HG02588 (cell line): ENCODE measurements around the gene C1orf53.
A peak's percentile ranks its signal among the peaks of the same experiment; 100 is the strongest.
"Not testable (repeated sequence)": the region's sequence is repeated elsewhere in the genome, so short reads cannot be mapped to it uniquely, and the experiment has no call there.

Experiments
- ATAC-seq: cut with Tn5 transposase; IDR thresholded peaks from one replicate; pipeline ENCODE4 v1.9.1; 2021; ENCODE audit warnings: mild to moderate bottlenecking, moderate library complexity; ENCODE audit not compliant: unreplicated experiment

C1orf53 gene

GRCh38 chr1:197902454-197903195 is at the start of gene C1orf53:
Gene C1orf53 (plus strand): TSS chr1:197902630. CDS start chr1:197902650, 20 bp downstream.
- peak; percentile 96 for ATAC-seq

GRCh38 chr1:197855751-197856150 is 46.7 kb upstream of the C1orf53 start:
- not testable (repeated sequence) for ATAC-seq

DNA sequence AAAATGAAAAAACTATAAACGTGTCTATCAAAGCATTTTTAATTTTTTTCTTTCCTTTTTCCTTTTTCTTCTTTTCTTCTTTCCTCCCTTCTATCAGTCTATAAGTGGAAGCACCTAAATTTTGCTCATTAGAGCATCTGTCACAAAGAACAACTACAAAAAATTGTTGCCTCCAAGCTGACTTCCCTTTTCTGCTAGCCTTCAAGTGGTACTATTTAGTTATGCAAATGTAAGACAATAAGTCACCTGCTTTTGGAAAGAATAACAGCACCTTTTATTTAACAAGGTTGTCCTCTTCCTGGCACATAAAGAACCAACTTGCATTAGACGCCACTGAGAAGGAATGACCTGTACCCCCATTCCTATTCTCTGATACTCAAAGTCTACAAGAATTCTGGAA is 45.0 kb upstream of the C1orf53 start:
- no peak for ATAC-seq

- no peak for ATAC-seq
Measured at GRCh38 chr1:197859024-197859423, 43.4 kb upstream of the C1orf53 start.

DNA sequence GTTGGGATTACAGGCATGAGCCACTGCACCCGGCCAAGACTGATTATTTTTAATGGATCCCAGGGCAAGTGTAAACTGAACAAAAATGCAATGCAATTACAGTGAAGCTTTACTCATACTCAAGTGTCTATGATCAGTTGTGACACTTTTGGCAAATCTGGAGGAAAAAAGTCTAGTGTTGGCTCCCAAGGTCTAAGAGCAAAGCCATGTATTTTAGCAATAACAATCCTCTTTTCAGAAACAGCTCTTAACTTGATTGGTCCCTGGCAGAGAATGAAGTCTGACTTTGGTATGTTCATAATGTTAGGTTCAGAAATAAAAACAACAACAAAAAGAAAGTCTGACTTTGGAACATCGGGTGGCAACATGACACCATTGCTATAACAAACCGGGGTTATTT is 40.2 kb upstream of the C1orf53 start:
- ATAC-seq: no peak

GRCh38 chr1:197862671-197863070 is 39.8 kb upstream of the C1orf53 start:
- ATAC-seq: no peak

GRCh38 chr1:197865809-197866208 is 36.6 kb upstream of the C1orf53 start:
- ATAC-seq: no peak

DNA sequence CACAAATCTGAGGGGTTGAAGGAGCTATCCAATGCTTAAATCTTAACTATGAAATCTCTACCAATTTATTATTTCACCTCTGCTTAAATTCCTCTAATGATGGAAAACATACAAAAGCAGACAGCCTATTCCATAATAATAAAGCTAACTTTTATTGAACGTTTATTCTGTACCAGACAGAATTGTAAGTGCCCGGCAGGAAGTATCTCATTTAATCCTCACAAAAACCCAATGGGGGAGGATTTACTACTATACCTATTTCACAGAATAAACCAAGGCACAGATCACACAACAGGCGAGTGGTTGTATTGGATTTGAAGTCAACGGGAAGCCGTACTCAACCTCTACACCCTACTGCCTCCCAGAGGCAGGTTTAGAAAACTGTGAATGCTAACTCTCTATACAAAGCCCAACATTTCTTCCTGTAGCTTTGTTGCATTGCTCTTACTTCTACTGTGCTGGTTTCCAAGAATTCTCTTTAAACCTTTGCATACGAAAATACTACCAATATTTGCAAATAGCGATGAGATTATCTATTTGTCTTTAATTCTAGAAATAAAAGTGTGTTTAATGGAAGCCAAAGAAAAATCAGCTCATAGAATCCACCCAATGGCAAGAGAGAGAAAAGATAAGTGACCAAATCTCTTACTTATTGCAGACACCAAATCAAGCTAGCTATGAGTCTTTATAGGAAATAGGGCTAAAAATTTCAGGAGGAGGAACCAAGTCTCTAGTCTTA is 33.5 kb upstream of the C1orf53 start:
- ATAC-seq: peak; percentile 92

- ATAC-seq: no peak
Measured at GRCh38 chr1:197869490-197870077, 32.8 kb upstream of the C1orf53 start.

GRCh38 chr1:197876894-197877293 is 25.5 kb upstream of the C1orf53 start:
- ATAC-seq: no peak

DNA sequence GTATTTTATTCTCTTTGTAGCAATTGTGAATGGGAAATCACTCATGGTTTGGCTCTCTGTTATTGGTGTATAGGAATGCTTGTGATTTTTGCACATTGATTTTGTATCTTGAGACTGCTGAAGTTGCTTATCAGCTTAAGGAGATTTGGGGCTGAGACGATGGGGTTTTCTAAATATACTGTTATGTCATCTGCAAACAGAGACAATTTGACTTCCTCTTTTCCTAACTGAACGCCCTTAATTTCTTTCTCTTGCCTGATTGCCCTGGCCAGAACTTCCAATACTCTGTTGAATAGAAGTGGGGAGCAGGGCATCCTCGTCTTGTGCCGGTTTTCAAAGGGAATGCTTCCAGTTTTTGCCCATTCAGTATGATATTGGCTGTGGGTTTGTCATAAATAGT is 22.0 kb upstream of the C1orf53 start:
- not testable (repeated sequence) for ATAC-seq

- not testable (repeated sequence) for ATAC-seq
Measured at GRCh38 chr1:197882241-197882640, 20.2 kb upstream of the C1orf53 start.

DNA sequence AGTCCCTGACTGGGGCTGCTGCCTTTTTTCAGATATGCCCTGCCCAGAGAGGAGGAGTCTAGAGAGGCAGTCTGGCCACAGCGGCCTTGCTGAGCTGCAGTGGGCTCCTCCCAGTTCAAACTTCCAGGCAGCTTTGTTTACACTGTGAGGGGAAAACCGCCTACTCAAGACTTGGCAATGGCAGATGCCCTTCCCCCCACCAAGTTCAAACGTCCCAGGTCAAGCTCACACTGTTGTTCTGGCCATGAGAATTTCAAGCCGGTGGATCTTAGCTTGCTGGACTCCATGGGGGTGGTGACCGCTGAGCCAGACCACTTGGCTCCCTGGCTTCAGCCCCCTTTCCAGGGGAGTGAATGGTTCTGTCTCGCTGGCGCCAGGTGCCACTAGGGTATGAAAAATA is 18.3 kb upstream of the C1orf53 start:
- ATAC-seq: no peak

- ATAC-seq: no peak
Measured at GRCh38 chr1:197890936-197891335, 11.5 kb upstream of the C1orf53 start.

- ATAC-seq: no peak
Measured at GRCh38 chr1:197892684-197893083, 9.7 kb upstream of the C1orf53 start.

DNA sequence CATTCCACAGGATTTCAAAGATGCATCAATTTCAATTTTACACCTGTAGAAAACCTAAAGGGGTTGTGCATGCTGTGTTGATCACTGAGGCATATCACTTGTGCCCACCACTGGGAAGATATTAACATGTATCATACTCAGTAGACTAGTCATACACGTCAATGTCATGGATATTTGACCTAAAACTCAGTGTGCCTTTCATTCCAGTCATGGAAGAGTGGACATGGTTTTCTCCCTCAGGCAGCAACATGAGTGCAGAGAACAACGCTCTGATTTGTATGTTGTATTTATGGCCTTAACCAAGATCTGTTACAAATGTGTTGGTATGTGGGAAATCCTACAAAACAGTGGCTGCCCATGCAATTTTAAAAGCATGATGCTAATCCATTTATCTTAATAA is 6.1 kb upstream of the C1orf53 start:
- ATAC-seq: no peak

GRCh38 chr1:197899037-197899436 is 3.4 kb upstream of the C1orf53 start:
- no peak for ATAC-seq

DNA sequence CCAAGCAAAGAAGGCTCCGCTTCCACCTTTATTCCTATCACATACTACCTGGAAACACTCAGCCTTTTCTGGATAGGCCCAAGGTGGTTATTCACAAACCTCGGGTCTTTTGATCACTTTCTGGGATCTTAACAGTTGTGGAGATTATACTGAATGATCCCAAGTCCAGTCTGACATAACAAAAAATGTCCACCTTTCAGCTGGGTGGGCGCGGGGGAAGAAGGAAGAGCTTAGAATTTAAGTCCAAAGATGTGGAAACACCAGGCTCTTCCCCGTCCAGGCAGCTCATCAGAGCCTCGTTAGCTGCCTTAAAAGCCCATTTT is 338 bp upstream of the C1orf53 start:
- no peak for ATAC-seq

DNA sequence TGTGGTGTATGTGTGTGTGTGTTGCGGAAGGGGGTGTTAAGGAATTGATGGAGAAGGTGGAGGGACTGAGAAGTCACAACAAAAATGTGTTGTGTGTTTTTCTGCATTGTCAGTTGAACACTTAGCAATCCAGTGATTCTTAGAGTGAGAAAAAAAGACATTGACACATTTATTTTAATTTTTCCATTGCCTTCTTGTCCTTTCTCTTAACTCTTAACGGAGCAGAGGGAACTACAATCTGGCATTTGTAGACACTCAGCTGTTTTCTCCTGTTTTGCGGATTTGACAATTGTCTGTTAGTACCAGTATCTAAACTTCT is 725 bp downstream of the C1orf53 start:
- ATAC-seq: no peak

GRCh38 chr1:197904126-197904787 is 1.8 kb downstream of the C1orf53 start:
- no peak for ATAC-seq

GRCh38 chr1:197905699-197906351 is 3.4 kb downstream of the C1orf53 start:
- no peak for ATAC-seq
